Measurements from ENCODE around the gene ADNP. TPM values are rescaled to one million over a fixed set of nuclear protein-coding genes. Genes with fewer than 3 reads are reported as not detected.
"Not testable (repeated sequence)": the region's sequence is repeated elsewhere in the genome, so short reads cannot be mapped to it uniquely, and the experiment has no call there.

The ADNP gene
- 26.7 and 26.8 TPM in 2 replicates for total RNA-seq

DNA sequence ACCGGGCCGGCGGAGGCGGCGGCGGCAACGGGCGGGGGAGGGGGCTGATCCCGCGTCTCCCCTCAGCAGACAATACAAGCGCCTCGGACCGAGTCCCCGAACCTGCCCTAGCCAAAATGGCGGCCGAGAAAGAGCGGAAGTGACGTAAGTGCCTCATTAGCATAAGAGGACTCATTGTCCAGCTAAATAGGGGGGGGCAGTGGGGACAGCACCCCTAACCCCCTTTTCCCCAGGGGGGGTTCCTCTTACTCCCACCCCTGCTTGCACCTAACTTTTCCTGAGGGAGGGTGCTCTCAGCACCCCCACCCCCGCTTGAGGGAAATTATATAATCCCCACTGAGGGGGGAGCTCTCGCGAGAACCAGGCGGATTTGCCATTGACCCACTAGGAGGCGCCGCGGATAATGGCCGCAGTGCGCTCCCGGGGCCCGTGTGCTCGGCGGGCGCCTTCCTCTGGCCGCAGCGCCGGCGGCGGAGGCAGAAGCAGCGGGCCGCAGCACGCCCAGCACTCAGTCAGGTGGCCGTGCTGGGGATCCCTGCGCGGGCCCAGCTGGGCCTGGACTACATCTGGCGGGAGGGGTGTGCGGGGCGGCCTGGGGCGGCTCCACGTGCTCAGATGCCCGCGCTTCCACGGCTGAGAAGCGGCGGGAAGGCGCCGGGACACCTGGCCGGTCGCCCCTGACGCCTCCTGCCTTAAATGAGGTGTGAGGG, at the start of gene ADNP:
Gene ADNP (minus strand): TSS at position 132 of the 710 bp plus-strand sequence. CDS start 27,441 bp downstream, outside the sequence.
- peak; percentile 96 for DNase-seq (ENCODE audit: low read depth)
- TF ChIP-seq, protein P1, sequence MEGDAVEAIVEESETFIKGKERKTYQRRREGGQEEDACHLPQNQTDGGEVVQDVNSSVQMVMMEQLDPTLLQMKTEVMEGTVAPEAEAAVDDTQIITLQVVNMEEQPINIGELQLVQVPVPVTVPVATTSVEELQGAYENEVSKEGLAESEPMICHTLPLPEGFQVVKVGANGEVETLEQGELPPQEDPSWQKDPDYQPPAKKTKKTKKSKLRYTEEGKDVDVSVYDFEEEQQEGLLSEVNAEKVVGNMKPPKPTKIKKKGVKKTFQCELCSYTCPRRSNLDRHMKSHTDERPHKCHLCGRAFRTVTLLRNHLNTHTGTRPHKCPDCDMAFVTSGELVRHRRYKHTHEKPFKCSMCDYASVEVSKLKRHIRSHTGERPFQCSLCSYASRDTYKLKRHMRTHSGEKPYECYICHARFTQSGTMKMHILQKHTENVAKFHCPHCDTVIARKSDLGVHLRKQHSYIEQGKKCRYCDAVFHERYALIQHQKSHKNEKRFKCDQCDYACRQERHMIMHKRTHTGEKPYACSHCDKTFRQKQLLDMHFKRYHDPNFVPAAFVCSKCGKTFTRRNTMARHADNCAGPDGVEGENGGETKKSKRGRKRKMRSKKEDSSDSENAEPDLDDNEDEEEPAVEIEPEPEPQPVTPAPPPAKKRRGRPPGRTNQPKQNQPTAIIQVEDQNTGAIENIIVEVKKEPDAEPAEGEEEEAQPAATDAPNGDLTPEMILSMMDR (IDR thresholded peaks at IDR 0.05; ENCODE audit: insufficient read depth, low read depth, low read length), result peak; percentile 56
- peak within 1 kb of the TSS; percentile 91 for H3K4me3 ChIP-seq (ENCODE audit: low read depth, low read length)

DNA sequence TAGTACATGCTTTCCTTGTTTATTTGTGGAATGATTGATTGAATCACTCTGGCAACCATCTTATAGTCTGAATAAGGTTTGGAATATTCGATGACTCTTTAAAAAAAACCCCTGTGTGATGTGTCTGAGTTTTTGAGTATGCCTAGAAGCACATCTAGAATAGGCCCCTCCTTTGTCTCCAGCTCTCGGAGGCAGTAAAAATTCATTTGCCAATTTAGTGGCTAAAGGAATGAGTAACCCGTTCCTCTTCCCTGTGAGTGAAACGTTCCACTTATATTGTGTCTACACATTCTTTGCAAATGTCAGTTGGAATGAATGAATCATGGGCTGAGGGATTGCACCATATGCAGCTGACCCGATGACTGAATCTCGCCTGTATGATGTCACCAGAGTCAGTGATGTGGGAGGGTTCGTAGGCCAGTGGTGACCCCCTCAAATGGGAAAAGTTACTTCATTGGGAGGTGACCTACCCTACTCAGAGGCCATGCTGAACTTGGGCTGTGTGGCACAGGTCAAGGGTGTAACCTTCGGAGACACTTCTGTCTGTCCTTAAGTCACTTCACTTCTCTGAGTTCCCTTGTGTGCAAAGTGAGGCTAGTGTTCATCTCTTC, 48.9 kb upstream of the ADNP start:
- no peak overlapping the region for H3K4me3 ChIP-seq (ENCODE audit: low read depth, low read length)
- peak; percentile 96 for DNase-seq (ENCODE audit: low read depth)
- TF ChIP-seq, protein P1 (IDR thresholded peaks at IDR 0.05; ENCODE audit: insufficient read depth, low read depth, low read length), result no peak

DNA sequence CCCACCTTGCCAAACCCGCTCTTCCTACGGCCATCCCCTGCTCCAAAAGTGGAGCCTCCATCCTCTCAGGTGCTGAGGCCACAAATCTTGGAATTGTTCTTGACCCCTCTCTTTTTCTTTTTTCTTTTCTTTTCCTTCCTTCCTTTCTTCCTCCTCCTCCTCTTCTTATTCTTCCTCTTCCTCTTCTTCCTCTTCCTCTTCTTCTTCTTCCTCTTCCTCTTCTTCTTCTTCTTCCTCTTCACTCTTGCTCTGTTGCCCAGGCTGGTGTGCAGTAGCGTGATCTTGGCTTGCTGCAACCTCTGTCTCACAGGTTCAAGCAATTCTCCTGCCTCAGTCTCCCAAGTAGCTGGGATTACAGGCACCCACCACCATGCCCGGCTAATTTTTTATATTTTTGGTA, 47.3 kb upstream of the ADNP start:
- not testable (repeated sequence) for DNase-seq (ENCODE audit: low read depth); H3K4me3 ChIP-seq (ENCODE audit: low read depth, low read length)

DNA sequence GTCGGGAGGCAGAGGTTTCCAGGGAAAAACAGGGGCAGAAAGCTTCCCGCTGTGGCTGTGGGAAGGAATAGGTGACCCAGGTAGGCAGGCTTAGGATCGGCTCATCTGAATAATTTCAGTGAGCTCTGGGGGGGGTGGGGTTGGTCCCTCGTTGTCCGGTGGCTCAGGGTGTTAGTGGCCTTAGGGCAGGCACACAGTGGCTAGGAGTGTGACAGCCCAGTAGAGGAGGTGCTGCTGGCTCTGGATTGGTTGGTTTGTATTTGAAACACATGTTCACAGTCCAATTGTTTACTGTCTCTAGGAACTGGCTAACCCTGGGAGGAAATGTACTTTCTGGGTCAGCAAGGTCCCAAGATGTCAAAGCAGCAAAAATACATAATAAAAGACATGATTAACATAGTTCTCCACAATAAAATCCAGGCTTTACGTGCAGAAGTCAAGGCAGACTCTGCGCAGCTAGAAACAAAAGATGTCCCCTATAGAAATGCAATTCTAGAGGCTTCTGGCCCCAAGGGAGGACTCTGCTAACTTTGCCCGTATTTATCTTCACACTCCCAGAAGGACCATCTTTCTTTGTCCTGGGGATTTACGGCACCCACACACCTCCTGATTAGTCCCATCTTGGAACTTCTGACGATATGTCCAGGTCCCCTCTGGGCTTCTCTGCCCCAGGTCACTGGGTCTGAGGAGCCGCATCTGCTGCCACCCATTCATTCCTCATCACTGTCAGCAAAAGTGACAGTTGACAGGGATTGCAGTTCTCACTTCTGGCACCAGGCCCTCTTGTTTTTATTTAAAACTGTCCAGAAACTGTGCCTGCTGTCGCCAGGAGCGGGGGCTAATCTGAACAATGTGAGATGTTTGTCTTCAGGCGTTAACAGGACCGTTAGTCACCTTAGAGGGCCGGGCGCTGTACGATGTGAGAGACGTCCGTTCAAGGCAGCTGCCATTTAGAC, 46.1 kb upstream of the ADNP start:
- DNase-seq (ENCODE audit: low read depth), result no peak
- TF ChIP-seq, protein P1 (IDR thresholded peaks at IDR 0.05; ENCODE audit: insufficient read depth, low read depth, low read length), result no peak
- no peak overlapping the region for H3K4me3 ChIP-seq (ENCODE audit: low read depth, low read length)

DNA sequence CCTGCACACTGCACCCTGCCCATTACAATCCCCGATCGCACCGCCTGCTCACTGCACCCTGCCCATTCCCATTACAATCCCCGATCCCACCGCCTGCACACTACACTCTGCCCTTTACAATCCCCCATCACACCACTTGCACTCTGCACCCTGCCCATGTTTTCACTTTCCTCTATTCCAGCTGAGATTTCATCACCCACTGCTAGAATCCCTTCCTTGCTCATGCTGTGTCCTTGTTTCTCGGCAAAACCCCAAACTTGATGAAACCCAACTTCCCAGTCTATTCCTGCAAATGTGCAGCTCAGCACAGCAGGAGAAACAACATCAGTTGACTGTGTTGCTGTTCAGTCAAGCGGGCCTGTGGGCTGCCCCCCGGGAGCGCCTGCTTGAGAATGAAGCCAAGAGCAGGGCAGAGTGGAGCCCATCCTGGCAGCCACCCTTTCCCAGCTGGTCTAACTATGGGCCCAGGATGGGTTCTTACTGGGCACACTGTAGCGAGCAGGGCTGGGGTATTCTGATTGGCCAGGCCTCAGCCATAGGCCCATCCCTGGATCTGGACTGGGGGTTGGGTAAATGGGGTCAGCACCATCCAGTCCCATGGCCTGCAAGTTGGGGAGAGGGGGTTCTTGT, 44.6 kb upstream of the ADNP start:
- no peak for DNase-seq (ENCODE audit: low read depth)
- TF ChIP-seq, protein P1 (IDR thresholded peaks at IDR 0.05; ENCODE audit: insufficient read depth, low read depth, low read length), result no peak
- no peak overlapping the region for H3K4me3 ChIP-seq (ENCODE audit: low read depth, low read length)

DNA sequence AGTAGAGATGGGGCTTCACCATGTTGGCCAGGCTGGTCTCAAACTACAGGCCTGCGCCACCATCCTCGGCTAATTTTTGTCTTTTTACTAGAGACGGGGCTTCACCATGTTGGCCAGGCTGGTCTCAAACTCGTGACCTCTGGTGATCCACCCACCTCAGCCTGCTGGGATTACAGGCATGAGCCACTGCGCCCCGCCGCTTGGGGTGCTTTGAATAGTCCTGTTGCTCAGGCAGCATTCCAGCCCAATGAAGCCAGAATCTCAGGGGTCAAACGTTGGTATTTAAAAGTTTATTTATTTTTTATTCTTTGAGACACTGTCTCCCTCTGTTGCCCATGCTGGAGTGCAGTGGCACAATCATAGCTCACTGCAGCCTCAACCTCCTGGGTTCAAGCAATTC, 38.7 kb upstream of the ADNP start:
- TF ChIP-seq, protein P1 (IDR thresholded peaks at IDR 0.05; ENCODE audit: insufficient read depth, low read depth, low read length), result no peak
- DNase-seq (ENCODE audit: low read depth), result no peak
- no peak overlapping the region for H3K4me3 ChIP-seq (ENCODE audit: low read depth, low read length)
